Activated CD8-positive, alpha-beta memory T cell treated with anti-CD3 and anti-CD28 coated beads for 48 hours (primary cell): Measurements from ENCODE around the gene ACTRT2.
A peak's percentile ranks its signal among the peaks of the same experiment; 100 is the strongest.

Source experiments
- DNase-seq, 3 experiments: peaks; one replicate each; pipeline ENCODE4 v3.0.0-alpha.2; 2020; ENCODE audit warnings: low read depth in 2 of 3, low spot score in 2 of 3

The ACTRT2 gene

GRCh38 chr1:3002349-3003038 is 18.8 kb upstream of the ACTRT2 start:
- no peak for DNase-seq

GRCh38 chr1:3003039-3003940 is 18.0 kb upstream of the ACTRT2 start:
- DNase-seq, result no peak

- DNase-seq, result no peak
Observed at GRCh38 chr1:3003941-3004270, 17.4 kb upstream of the ACTRT2 start.

GRCh38 chr1:3004285-3005205 is 16.7 kb upstream of the ACTRT2 start:
- DNase-seq, result no peak

GRCh38 chr1:3005771-3006170 is 15.5 kb upstream of the ACTRT2 start:
- DNase-seq, result no peak

GRCh38 chr1:3007298-3008147 is 13.7 kb upstream of the ACTRT2 start:
- DNase-seq, result no peak

- DNase-seq, result no peak
Observed at GRCh38 chr1:3009021-3009420, 12.2 kb upstream of the ACTRT2 start.

- no peak for DNase-seq
Observed at GRCh38 chr1:3009556-3009955, 11.7 kb upstream of the ACTRT2 start.

- DNase-seq, result no peak
Observed at GRCh38 chr1:3011127-3011526, 10.1 kb upstream of the ACTRT2 start.

GRCh38 chr1:3011631-3012455 is 9.4 kb upstream of the ACTRT2 start:
- DNase-seq, result no peak

GRCh38 chr1:3012456-3013291 is 8.6 kb upstream of the ACTRT2 start:
- DNase-seq, result peak; percentile 17 to 45 (median 41)

GRCh38 chr1:3013371-3014049 is 7.8 kb upstream of the ACTRT2 start:
- no peak for DNase-seq

GRCh38 chr1:3014050-3014440 is 7.2 kb upstream of the ACTRT2 start:
- DNase-seq, result no peak

- DNase-seq, result no peak
Observed at GRCh38 chr1:3014443-3015268, 6.6 kb upstream of the ACTRT2 start.

- DNase-seq, result no peak
Observed at GRCh38 chr1:3015269-3015635, 6.0 kb upstream of the ACTRT2 start.

- no peak for DNase-seq
Observed at GRCh38 chr1:3015744-3016143, 5.5 kb upstream of the ACTRT2 start.

- no peak for DNase-seq
Observed at GRCh38 chr1:3016641-3017439, 4.4 kb upstream of the ACTRT2 start.
